GM19395 (cell line): ENCODE measurements around the gene PSMB7.
"Not testable (repeated sequence)": the region's sequence is repeated elsewhere in the genome, so short reads cannot be mapped to it uniquely, and the experiment has no call there.

Experiments used
- ATAC-seq: cut with Tn5 transposase; IDR thresholded peaks from one replicate; pipeline ENCODE4 v1.9.1; 2021; ENCODE audit warnings: mild to moderate bottlenecking, moderate library complexity; ENCODE audit not compliant: unreplicated experiment

PSMB7 gene

GRCh38 chr9:124444166-124444565, 28.9 kb upstream of the PSMB7 start:
- no peak for ATAC-seq

- no peak for ATAC-seq
These were observed 28.4 kb upstream of the PSMB7 start for GRCh38 chr9:124443625-124444024.

GRCh38 chr9:124442826-124443225, 27.6 kb upstream of the PSMB7 start:
- no peak for ATAC-seq

- no peak for ATAC-seq
These were observed 27.1 kb upstream of the PSMB7 start for GRCh38 chr9:124442379-124442778.

GRCh38 chr9:124441291-124441690, 26.0 kb upstream of the PSMB7 start:
- no peak for ATAC-seq

GRCh38 chr9:124440786-124441185, 25.5 kb upstream of the PSMB7 start:
- no peak for ATAC-seq

- no peak for ATAC-seq
These were observed 24.5 kb upstream of the PSMB7 start for GRCh38 chr9:124439686-124440243.

GRCh38 chr9:124439086-124439485, 23.8 kb upstream of the PSMB7 start:
- ATAC-seq: no peak

- no peak for ATAC-seq
These were observed 22.8 kb upstream of the PSMB7 start for GRCh38 chr9:124438091-124438490.

GRCh38 chr9:124437086-124437485, 21.8 kb upstream of the PSMB7 start:
- ATAC-seq: no peak

GRCh38 chr9:124436320-124436719, 21.1 kb upstream of the PSMB7 start:
- no peak for ATAC-seq

GRCh38 chr9:124429530-124429867, 14.3 kb upstream of the PSMB7 start:
- ATAC-seq: no peak

GRCh38 chr9:124428751-124429529, 13.7 kb upstream of the PSMB7 start:
- ATAC-seq: no peak

- ATAC-seq: no peak
These were observed 12.0 kb upstream of the PSMB7 start for GRCh38 chr9:124427281-124427680.

GRCh38 chr9:124426361-124426760, 11.1 kb upstream of the PSMB7 start:
- no peak for ATAC-seq

GRCh38 chr9:124425733-124426132, 10.5 kb upstream of the PSMB7 start:
- ATAC-seq: not testable (repeated sequence)

GRCh38 chr9:124423591-124423990, 8.3 kb upstream of the PSMB7 start:
- no peak for ATAC-seq

GRCh38 chr9:124423155-124423554, 7.9 kb upstream of the PSMB7 start:
- ATAC-seq: no peak

- no peak for ATAC-seq
These were observed 5.8 kb upstream of the PSMB7 start for GRCh38 chr9:124420991-124421543.

GRCh38 chr9:124419832-124420489, 4.7 kb upstream of the PSMB7 start:
- no peak for ATAC-seq

GRCh38 chr9:124415852-124416484, 726 bp upstream of the PSMB7 start:
- ATAC-seq: no peak

- no peak for ATAC-seq
These were observed 630 bp downstream of the PSMB7 start for GRCh38 chr9:124414612-124415011.
